HK-2 (cell line): ENCODE data around the gene KATNA1.

Source experiments
- DNase-seq: peaks from one replicate; pipeline ENCODE4 v3.0.0-alpha.2; 2018; ENCODE audit not compliant: unreplicated experiment

The KATNA1 gene

GRCh38 chr6:149608381-149608982 is 40.0 kb downstream of the KATNA1 start:
- DNase-seq = no peak

- no peak for DNase-seq
Observed at GRCh38 chr6:149600508-149600907, 48.0 kb downstream of the KATNA1 start.

GRCh38 chr6:149593408-149593807 is 55.1 kb downstream of the KATNA1 start:
- peak; percentile 6 for DNase-seq

GRCh38 chr6:149592983-149593382 is 55.5 kb downstream of the KATNA1 start:
- no peak for DNase-seq

- no peak for DNase-seq
Observed at GRCh38 chr6:149586149-149586548, 62.4 kb downstream of the KATNA1 start.

GRCh38 chr6:149581349-149581748 is 67.2 kb downstream of the KATNA1 start:
- DNase-seq = no peak

GRCh38 chr6:149580880-149581279 is 67.6 kb downstream of the KATNA1 start:
- DNase-seq = no peak

- DNase-seq = no peak
Observed at GRCh38 chr6:149567945-149568585, 80.4 kb downstream of the KATNA1 start.

GRCh38 chr6:149567194-149567586 is 81.3 kb downstream of the KATNA1 start:
- no peak for DNase-seq

- DNase-seq = peak; percentile 57
Observed at GRCh38 chr6:149566410-149567193, 81.9 kb downstream of the KATNA1 start.

GRCh38 chr6:149565527-149566409 is 82.7 kb downstream of the KATNA1 start, which contains the start of gene GINM1:
TSS of gene GINM1 (plus strand) at chr6:149566375. CDS start at chr6:149566415, 40 bp downstream.
- peak; percentile 95 for DNase-seq

- DNase-seq = no peak
Observed at GRCh38 chr6:149563928-149564325, 84.6 kb downstream of the KATNA1 start.

GRCh38 chr6:149563203-149563927 is 85.1 kb downstream of the KATNA1 start:
- no peak for DNase-seq

GRCh38 chr6:149560736-149561135 is 87.8 kb downstream of the KATNA1 start:
- no peak for DNase-seq

- no peak for DNase-seq
Observed at GRCh38 chr6:149559389-149559788, 89.1 kb downstream of the KATNA1 start.

GRCh38 chr6:149558029-149558428 is 90.5 kb downstream of the KATNA1 start:
- no peak for DNase-seq

GRCh38 chr6:149551920-149552319 is 96.6 kb downstream of the KATNA1 start:
- no peak for DNase-seq

- peak; percentile 92 for DNase-seq
Observed at GRCh38 chr6:149545754-149546471, 102.6 kb downstream of the KATNA1 start, which contains the start of gene PPIL4. TSS of gene PPIL4 (minus strand) at chr6:149546043. CDS start at chr6:149546005, 38 bp downstream.

GRCh38 chr6:149545258-149545753 is 103.2 kb downstream of the KATNA1 start:
- peak; percentile 45 for DNase-seq
